GM10847 (cell line): ENCODE measurements around the gene AOC1.

Source experiments
- POLR2A ChIP-seq: IDR thresholded peaks from 2 replicates; pipeline ENCODE4 v1.6.1; 2011; ENCODE audit not compliant: insufficient read length; ENCODE audit errors: extremely low read depth

Gene AOC1

DNA sequence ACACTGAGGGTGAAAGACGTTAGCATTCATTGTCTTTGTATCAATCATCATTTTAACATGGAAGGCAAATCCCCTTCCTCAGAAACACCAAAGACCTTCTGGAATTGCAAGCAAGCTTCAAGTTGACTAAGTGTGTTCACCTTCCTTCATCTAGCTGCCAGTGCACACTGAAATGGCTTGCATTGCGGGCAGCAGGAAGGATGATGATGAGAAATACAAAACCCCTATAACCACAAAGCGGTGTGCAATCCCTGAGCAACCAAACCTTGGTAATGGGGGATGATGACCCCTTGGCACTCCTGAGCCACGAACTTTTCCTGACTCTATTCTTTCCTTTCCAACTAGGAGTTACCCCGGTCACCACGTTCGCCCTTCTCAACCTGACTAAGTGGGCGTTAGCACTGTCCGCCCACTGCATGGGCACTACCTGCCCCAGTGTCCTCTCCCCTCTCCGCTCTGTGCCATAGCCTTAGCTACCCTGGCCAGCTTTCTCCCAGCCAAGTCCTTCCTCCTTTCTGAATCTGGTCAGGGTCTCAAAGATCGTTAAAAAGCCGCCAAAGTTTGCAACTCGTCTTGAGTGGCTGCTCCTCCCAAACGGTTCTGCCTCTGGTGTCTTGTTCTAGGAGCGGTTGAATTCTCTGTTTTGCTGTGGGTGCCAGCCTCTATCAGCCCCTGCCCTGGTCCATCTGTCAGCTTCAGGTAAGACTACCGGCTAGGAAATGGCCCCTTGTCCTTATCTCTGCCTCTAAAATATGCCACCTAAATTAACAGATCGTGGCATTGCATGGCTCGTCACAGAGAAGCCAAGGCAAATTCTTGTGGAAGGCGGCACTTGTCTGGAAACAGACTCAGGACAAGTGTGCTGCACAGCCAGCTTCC is 586 bp upstream of the AOC1 start:
- no peak for TF ChIP-seq POLR2A

- TF ChIP-seq POLR2A = no peak
Measured at GRCh38 chr7:150854066-150855000, 2.0 kb downstream of the AOC1 start.

- TF ChIP-seq POLR2A = no peak
Measured at GRCh38 chr7:150855046-150855445, 2.7 kb downstream of the AOC1 start.

GRCh38 chr7:150855476-150856302 is 3.4 kb downstream of the AOC1 start:
- TF ChIP-seq POLR2A = no peak

DNA sequence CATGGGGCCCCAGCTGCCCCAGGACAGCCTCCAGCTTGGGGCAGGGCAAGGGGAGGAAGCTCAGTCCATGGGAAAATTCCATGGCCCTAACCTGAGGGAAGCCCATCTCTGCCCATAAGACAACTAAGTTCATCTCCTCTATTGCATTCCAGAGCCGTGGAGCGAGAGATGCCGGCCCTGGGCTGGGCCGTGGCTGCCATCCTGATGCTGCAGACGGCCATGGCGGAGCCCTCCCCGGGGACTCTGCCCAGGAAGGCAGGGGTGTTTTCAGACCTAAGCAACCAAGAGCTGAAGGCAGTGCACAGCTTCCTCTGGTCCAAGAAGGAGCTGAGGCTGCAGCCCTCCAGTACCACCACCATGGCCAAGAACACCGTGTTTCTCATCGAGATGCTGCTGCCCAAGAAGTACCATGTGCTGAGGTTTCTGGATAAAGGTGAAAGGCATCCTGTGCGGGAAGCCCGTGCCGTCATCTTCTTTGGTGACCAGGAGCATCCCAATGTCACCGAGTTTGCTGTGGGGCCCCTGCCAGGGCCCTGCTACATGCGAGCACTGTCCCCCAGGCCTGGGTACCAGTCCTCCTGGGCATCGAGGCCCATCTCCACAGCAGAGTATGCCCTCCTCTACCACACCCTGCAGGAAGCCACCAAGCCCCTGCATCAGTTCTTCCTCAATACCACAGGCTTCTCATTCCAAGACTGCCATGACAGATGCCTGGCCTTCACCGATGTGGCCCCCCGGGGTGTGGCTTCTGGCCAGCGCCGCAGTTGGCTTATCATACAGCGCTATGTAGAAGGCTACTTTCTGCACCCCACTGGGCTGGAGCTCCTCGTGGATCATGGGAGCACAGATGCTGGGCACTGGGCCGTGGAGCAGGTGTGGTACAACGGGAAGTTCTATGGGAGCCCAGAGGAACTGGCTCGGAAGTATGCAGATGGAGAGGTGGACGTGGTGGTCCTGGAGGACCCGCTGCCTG is 4.3 kb downstream of the AOC1 start:
- TF ChIP-seq POLR2A = no peak

- TF ChIP-seq POLR2A = no peak
Measured at GRCh38 chr7:150857276-150858055, 5.1 kb downstream of the AOC1 start.

DNA sequence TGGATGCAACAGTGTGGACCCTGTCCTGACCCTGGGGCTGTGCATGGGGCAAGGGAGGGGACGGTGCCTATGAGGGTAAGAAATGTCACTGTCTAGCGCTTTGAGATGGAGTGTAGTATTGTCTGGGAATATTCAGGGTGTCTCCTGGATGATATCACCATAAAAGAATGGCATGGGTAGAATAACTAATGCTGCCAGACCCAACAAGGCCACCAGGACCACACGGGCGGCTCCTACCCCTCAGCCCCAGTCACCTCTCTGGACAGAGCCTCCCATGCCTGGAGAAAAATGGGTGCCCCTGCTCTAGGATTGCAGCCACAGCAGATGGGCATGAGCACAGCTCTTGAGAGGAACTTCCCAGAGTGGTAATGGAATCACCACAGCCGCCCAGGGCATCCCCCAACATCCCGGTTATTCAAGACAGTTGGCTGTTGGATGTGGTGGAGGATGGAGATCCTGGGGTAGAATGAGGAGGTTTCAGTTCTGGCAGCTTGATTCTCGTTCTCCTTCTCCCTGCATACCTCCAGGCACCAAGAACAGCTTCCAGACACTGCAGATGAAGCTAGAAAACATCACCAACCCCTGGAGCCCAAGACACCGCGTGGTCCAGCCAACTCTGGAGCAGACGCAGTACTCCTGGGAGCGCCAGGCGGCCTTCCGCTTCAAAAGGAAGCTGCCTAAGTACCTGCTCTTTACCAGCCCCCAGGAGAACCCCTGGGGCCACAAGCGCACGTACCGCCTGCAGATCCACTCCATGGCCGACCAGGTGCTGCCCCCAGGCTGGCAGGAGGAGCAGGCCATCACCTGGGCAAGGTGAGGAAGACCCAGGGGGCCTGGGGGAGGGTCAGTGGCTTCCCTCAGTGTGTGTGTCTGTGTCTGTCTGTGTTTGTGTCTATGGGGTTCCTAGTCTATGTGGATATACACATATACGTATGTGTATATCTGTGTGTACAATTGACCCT is 6.2 kb downstream of the AOC1 start:
- TF ChIP-seq POLR2A = no peak

DNA sequence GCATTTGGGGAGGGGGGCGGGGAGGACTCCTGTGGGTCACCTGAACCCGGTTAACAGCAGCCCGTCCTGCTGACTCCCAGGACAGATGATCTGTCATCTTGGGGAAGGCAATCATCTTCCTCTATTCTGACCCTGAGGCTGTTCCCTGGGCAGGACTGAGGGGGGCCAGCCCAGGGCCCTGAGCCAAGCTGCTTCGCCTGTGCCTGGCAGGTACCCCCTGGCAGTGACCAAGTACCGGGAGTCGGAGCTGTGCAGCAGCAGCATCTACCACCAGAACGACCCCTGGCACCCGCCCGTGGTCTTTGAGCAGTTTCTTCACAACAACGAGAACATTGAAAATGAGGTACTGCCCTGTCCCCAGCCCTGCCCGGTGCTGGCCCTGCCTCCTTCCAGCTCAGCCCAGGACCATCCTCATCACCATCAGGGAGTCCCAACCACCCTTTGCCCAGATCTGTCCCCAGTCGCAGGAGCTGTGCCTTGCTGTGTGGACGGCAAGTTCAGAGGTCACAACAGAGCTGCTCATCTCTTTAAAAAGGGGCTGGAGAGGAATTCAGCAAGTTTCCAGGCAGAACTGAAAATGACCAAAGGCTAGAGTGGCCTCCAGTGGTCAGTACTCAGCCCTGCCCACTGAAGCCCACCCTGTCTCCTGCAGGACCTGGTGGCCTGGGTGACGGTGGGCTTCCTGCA is 8.1 kb downstream of the AOC1 start:
- TF ChIP-seq POLR2A = no peak

DNA sequence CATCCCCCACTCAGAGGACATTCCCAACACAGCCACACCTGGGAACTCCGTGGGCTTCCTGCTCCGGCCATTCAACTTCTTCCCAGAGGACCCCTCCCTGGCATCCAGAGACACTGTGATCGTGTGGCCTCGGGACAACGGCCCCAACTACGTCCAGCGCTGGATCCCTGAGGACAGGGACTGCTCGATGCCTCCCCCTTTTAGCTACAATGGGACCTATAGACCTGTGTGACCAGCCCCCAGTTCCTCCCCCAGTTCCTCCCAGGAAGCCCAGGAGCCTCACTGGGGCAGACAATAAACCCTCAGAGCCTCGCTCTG is 8.6 kb downstream of the AOC1 start:
- TF ChIP-seq POLR2A = no peak

DNA sequence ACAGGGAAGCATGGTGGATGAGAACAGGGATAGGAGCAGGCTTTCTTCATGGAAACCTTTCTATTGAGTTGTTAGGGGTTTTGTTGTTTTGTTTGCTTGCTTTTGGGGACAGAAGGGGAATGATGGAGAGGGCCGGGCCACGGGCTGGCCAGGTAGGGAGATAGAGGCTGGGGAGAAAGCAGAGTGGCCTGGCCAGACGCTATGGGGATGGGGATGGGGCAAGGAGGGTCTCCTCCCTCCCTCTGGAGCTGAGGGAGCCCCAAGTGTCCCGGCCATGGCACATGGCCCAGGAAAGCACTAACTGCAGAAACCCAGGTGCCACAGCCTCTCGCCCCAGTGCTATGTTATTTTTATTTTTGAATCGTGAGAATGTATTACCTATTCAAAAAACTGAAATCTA is 10.0 kb downstream of the AOC1 start:
- no peak for TF ChIP-seq POLR2A

DNA sequence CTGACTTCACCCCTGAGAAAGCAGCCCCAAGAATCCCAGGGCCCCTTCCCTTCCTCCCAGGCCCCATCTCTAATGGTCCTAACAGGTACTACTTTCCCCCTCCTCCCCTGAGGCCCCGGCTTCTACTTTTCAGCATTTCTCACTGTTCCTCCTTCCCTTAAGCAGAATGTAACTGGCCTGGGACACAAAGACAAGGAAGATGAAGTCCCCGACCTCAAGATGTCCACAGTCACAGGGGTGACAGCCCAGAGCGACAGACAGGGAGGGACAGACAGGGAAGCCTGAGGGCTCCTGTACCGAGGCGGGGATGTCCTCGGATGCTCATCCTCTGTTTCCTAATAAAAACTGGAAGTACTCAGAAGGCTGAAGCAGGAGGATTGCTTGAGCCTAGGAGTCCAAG is 11.6 kb downstream of the AOC1 start:
- TF ChIP-seq POLR2A = no peak
